Endothelial cell (in vitro differentiated cells): ENCODE data around the gene PIM1. TPM values are rescaled to one million over a fixed set of nuclear protein-coding genes. Genes with fewer than 3 reads are reported as not detected.

Experiments
- DNase-seq: peaks from one replicate; pipeline ENCODE4 v3.0.0; 2021; ENCODE audit warnings: low spot score
- H3K27ac Mint-ChIP-seq: one replicate; pipeline ENCODE4 v1.8.0; 2021; ENCODE audit warnings: mixed read lengths, inconsistent platforms; ENCODE audit not compliant: unreplicated experiment
- H3K27me3 Mint-ChIP-seq: one replicate; pipeline ENCODE4 v1.8.0; 2021; ENCODE audit warnings: mild to moderate bottlenecking, moderate library complexity, mixed read lengths, inconsistent platforms; ENCODE audit not compliant: unreplicated experiment
- H3K36me3 Mint-ChIP-seq: one replicate; pipeline ENCODE4 v1.8.0; 2021; ENCODE audit warnings: mild to moderate bottlenecking, low read depth, mixed read lengths, inconsistent platforms; ENCODE audit not compliant: unreplicated experiment
- H3K4me1 Mint-ChIP-seq: one replicate; pipeline ENCODE4 v1.8.0; 2021; ENCODE audit warnings: mild to moderate bottlenecking, mixed read lengths, inconsistent platforms; ENCODE audit not compliant: unreplicated experiment
- H3K4me3 Mint-ChIP-seq: one replicate; pipeline ENCODE4 v1.8.0; 2021; ENCODE audit warnings: mild to moderate bottlenecking, mixed read lengths, inconsistent platforms; ENCODE audit not compliant: unreplicated experiment
- H3K9me3 Mint-ChIP-seq: one replicate; pipeline ENCODE4 v1.8.0; 2021; ENCODE audit warnings: mixed read lengths, inconsistent platforms; ENCODE audit not compliant: unreplicated experiment
- CTCF ChIP-seq: fragments of 200-600 bp; sonication (generic); IDR thresholded peaks from one replicate; pipeline ENCODE4 v1.5.0; 2021; ENCODE audit warnings: antibody characterized with exemption; ENCODE audit not compliant: unreplicated experiment
- total RNA-seq: library from RNA; stranded (reverse); fragmentation: NEBNext Ultra II Directional; extraction: Animal tissue kit (Norgen Biotek cat#: 25700); gene quantifications from one replicate; pipeline ENCODE4 v1.2.1, GENCODE V29; 2021; ENCODE audit not compliant: unreplicated experiment

Gene PIM1
- total RNA-seq, 1 donor from 2014 or later: 9.6 TPM

GRCh38 chr6:37138856-37139229 lies 31.1 kb upstream of the PIM1 start:
- TF ChIP-seq CTCF: no peak
- DNase-seq: no peak
- peaks cover 32% of the 10 kb centered on the region for H3K4me1 Mint-ChIP-seq
- no peaks in the 10 kb centered on the region for H3K36me3 Mint-ChIP-seq
- H3K9me3 Mint-ChIP-seq: no peaks in the 10 kb centered on the region
- H3K4me3 Mint-ChIP-seq: no peak overlapping the region
- H3K27ac Mint-ChIP-seq: no peak overlapping the region
- H3K27me3 Mint-ChIP-seq: peaks cover 9% of the 10 kb centered on the region

GRCh38 chr6:37139230-37139962 lies 30.6 kb upstream of the PIM1 start:
- H3K36me3 Mint-ChIP-seq: no peaks in the 10 kb centered on the region
- DNase-seq: no peak
- no peak overlapping the region for H3K4me3 Mint-ChIP-seq
- peaks cover 32% of the 10 kb centered on the region for H3K4me1 Mint-ChIP-seq
- peaks cover 9% of the 10 kb centered on the region for H3K27me3 Mint-ChIP-seq
- TF ChIP-seq CTCF: no peak
- H3K9me3 Mint-ChIP-seq: no peaks in the 10 kb centered on the region
- H3K27ac Mint-ChIP-seq: no peak overlapping the region

GRCh38 chr6:37140145-37140544 lies 29.8 kb upstream of the PIM1 start:
- H3K27ac Mint-ChIP-seq: no peak overlapping the region
- H3K27me3 Mint-ChIP-seq: peaks cover 9% of the 10 kb centered on the region
- H3K9me3 Mint-ChIP-seq: no peaks in the 10 kb centered on the region
- no peak overlapping the region for H3K4me3 Mint-ChIP-seq
- no peaks in the 10 kb centered on the region for H3K36me3 Mint-ChIP-seq
- H3K4me1 Mint-ChIP-seq: peaks cover 28% of the 10 kb centered on the region
- TF ChIP-seq CTCF: no peak
- DNase-seq: no peak

GRCh38 chr6:37141281-37142049 lies 28.5 kb upstream of the PIM1 start:
- Mint-ChIP-seq H3K9me3 (no peaks in the 10 kb centered on the region), H3K27me3 (peaks cover 9% of the 10 kb centered on the region), H3K4me3 (no peak overlapping the region), H3K36me3 (no peaks in the 10 kb centered on the region), H3K4me1 (peaks cover 28% of the 10 kb centered on the region), H3K27ac (peak overlapping the region; percentile 72)
- DNase-seq: no peak
- no peak for TF ChIP-seq CTCF

GRCh38 chr6:37142050-37142614 lies 27.8 kb upstream of the PIM1 start:
- Mint-ChIP-seq H3K4me3 (no peak overlapping the region), H3K9me3 (no peaks in the 10 kb centered on the region), H3K27ac (no peak overlapping the region), H3K27me3 (peaks cover 9% of the 10 kb centered on the region), H3K36me3 (no peaks in the 10 kb centered on the region), H3K4me1 (peaks cover 25% of the 10 kb centered on the region)
- no peak for DNase-seq
- no peak for TF ChIP-seq CTCF
